ENCODE data around the gene CTNNA2.
A peak's percentile ranks its signal among the peaks of the same experiment; 100 is the strongest.

The CTNNA2 gene

DNA sequence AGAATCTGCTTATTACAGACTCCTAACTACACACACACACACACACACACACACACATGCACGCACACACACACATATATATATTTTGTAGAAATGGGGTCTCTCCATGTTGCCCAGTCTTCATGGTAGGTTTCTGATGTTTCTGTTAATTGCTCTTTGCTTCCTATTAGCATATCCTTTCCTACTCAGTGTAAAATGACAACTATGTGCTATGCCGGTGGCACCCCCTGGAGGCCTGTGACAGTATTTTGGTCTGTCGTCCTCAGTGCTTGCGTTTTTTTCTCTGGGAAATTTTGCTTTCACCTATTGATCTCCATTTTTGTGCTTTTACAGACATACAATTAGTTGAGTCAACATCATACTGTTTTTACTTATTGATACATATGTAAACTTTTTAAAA, 469.6 kb downstream of the CTNNA2 start:
- DNase-seq (ENCODE audit: low read depth): no peak
- TF ChIP-seq, protein P1, sequence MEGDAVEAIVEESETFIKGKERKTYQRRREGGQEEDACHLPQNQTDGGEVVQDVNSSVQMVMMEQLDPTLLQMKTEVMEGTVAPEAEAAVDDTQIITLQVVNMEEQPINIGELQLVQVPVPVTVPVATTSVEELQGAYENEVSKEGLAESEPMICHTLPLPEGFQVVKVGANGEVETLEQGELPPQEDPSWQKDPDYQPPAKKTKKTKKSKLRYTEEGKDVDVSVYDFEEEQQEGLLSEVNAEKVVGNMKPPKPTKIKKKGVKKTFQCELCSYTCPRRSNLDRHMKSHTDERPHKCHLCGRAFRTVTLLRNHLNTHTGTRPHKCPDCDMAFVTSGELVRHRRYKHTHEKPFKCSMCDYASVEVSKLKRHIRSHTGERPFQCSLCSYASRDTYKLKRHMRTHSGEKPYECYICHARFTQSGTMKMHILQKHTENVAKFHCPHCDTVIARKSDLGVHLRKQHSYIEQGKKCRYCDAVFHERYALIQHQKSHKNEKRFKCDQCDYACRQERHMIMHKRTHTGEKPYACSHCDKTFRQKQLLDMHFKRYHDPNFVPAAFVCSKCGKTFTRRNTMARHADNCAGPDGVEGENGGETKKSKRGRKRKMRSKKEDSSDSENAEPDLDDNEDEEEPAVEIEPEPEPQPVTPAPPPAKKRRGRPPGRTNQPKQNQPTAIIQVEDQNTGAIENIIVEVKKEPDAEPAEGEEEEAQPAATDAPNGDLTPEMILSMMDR (conservative IDR thresholded peaks at IDR 0.05; ENCODE audit: control insufficient read depth, insufficient read depth, low read depth, low read length): peak; percentile 24

DNA sequence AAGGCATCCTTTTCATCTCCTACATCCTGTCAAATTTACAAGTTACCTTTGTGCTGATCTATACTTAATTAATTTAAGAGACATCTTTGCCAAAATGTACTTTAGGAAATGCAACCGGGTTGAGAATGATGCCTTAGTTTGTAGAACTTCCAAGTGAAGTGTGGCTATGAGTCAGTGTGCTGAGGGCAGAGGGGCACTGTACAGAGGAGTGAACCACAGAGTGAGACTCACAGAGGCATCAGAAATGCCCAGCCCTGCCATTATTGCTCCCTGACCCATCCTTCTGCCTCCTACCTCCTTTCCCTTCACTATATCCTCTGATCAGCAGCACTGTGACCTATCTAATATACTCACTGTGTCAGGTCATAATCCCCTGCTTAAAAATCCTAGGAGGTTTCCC, 471.6 kb downstream of the CTNNA2 start:
- peak; percentile 18 for DNase-seq (ENCODE audit: low read depth)
- TF ChIP-seq, protein P1 (conservative IDR thresholded peaks at IDR 0.05; ENCODE audit: control insufficient read depth, insufficient read depth, low read depth, low read length): no peak
- H3K4me3 ChIP-seq (ENCODE audit: control insufficient read depth, low read depth, low read length): no peak overlapping the region

More for the DNA sequence above, 469.6 kb downstream of the CTNNA2 start:
- no peak overlapping the region for H3K4me3 ChIP-seq (ENCODE audit: control insufficient read depth, low read depth, low read length)

DNA sequence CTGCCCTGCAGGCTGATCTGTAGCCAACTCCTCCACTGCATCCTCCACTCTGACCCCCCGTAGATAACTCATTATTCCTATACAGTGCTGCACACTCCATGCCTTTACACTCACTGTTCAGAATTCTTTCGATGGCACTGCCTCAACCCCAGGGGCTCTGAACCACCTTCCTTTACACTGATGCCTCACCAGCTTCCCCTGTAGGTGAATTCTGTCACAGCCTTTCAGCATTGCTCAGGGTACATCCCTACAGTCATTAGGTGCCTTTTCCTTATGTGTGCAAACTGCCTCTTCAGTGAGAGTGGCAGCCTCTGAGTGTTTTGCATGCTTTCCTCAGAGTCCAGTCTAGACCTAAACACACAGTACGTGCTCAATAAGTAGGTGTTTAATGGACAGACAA, 472.3 kb downstream of the CTNNA2 start:
- TF ChIP-seq, protein P1 (conservative IDR thresholded peaks at IDR 0.05; ENCODE audit: control insufficient read depth, insufficient read depth, low read depth, low read length): no peak
- H3K4me3 ChIP-seq (ENCODE audit: control insufficient read depth, low read depth, low read length): no peak overlapping the region
- DNase-seq (ENCODE audit: low read depth): no peak

DNA sequence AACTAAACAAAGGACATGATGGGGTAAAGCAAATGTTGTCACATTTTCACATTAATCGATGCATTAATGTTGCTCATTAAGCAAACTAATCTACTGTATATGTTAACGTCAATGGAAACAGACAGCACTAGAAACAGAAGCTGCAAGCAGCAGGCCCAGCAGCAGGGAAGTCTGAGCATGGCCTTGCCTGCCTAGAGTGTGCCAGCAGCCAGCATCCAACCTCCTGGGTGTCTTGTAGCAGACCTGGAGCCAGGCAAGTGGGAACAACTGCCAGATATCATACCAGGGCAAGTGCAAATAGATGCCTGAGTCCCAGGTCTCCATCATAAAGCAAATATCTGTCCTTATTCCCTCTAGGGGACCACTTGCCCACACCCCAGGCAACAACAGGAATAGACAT, 472.7 kb downstream of the CTNNA2 start:
- no peak overlapping the region for H3K4me3 ChIP-seq (ENCODE audit: control insufficient read depth, low read depth, low read length)
- DNase-seq (ENCODE audit: low read depth): no peak
- TF ChIP-seq, protein P1 (conservative IDR thresholded peaks at IDR 0.05; ENCODE audit: control insufficient read depth, insufficient read depth, low read depth, low read length): no peak

DNA sequence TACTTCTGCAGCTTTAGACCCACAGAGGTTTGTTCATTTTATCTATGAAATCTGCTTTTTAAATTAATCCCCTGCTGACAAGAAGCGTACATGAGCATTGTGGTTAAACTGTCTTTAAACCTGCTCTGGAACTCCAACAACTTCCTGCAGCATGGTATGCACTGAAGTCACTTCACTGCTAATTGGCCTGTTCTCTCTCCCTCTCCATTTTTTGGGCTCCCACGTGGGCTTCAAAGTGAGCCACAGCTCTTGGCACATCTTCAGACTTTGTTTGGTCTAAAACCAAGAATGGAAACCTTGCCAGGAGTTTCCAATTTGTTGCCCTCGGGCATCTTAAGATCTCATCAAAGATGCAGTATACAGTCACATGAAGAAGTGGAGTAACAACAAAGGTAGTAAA, 480.3 kb downstream of the CTNNA2 start:
- H3K4me3 ChIP-seq (ENCODE audit: control insufficient read depth, low read depth, low read length): no peak overlapping the region
- TF ChIP-seq, protein P1 (conservative IDR thresholded peaks at IDR 0.05; ENCODE audit: control insufficient read depth, insufficient read depth, low read depth, low read length): no peak
- no peak for DNase-seq (ENCODE audit: low read depth)

DNA sequence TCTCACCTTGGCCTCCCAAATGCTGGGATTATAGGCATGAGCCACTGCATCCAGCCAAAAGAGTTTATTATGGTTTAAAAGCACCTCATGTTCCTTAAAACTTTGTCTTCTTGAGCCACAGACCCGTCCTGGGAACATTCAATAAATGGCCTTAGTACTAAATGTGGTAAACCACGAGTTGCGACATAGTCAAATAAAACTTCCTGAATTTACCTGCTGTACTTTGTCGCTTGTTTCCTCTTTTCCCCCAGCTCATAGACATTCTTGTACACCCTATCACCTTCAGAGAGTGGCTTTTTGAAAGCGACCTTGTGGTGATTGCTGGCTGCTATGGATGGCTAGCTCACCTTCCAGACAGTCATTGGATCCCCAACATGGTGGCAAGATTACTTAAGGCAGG, 481.3 kb downstream of the CTNNA2 start:
- TF ChIP-seq, protein P1 (conservative IDR thresholded peaks at IDR 0.05; ENCODE audit: control insufficient read depth, insufficient read depth, low read depth, low read length): no peak
- H3K4me3 ChIP-seq (ENCODE audit: control insufficient read depth, low read depth, low read length): no peak overlapping the region
- peak; percentile 14 for DNase-seq (ENCODE audit: low read depth)

DNA sequence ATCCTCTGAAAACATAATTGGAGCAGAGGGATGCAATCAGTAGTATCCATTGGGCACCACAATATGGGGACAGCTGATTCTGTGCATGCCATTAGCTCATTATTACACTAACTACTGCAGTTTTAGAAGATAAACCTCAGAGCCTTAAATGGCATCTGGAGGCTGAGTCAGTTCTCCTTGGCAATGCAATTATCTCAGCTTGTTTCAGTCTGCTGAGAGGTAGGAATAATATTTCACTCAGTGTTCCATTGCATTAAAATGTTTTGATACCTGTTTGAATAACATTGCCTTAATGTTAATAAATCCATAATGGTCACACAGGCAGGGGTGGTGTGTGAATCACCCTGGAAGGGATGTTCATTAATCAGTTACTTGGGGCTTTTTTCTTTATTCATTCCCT, 482.1 kb downstream of the CTNNA2 start:
- TF ChIP-seq, protein P1 (conservative IDR thresholded peaks at IDR 0.05; ENCODE audit: control insufficient read depth, insufficient read depth, low read depth, low read length): no peak
- H3K4me3 ChIP-seq (ENCODE audit: control insufficient read depth, low read depth, low read length): no peak overlapping the region
- peak; percentile 20 for DNase-seq (ENCODE audit: low read depth)

Measured in fibroblast of mammary gland (primary cell).